AML-193 (cell line): Measurements from ENCODE around the gene CD300LB.
"Not testable (repeated sequence)": the region's sequence is repeated elsewhere in the genome, so short reads cannot be mapped to it uniquely, and the experiment has no call there.

ENCODE experiments used
- DNase-seq, 2 experiments: peaks; one replicate each; lab custom pipeline; 2025; lab: John Stamatoyannopoulos, UW

Gene CD300LB

GRCh38 chr17:74531231-74531761, at the start of gene CD300LB:
TSS of gene CD300LB (minus strand) at chr17:74531475. CDS start at chr17:74531350, 125 bp downstream.
- DNase-seq: peak; percentile 67 to 75

GRCh38 chr17:74579900-74580299, 48.6 kb upstream of the CD300LB start:
- DNase-seq: no peak

DNA sequence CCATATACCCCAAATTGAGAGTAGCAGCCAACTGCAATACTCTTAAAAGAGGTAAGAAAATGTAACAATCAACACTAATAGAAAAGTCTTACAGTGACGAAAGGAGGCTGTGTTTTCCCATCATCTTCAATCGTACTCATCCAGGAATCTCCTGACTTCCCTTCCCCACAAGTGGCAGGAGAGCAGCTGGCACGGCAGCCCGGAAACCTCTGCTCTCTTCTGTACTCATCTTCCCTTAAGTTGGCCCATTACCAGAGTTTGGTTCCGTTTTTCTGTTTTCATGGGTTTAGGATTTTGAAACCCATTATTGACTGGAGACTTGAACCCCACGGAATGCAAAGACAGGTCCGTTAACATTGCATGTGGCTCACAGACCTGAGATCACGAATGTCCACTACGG, 47.7 kb upstream of the CD300LB start:
- DNase-seq: no peak

- DNase-seq: no peak
Measured at GRCh38 chr17:74574489-74575142, 43.3 kb upstream of the CD300LB start.

- not testable (repeated sequence) for DNase-seq
Measured at GRCh38 chr17:74573635-74574034, 42.4 kb upstream of the CD300LB start.

GRCh38 chr17:74573169-74573568, 41.9 kb upstream of the CD300LB start:
- no peak for DNase-seq

DNA sequence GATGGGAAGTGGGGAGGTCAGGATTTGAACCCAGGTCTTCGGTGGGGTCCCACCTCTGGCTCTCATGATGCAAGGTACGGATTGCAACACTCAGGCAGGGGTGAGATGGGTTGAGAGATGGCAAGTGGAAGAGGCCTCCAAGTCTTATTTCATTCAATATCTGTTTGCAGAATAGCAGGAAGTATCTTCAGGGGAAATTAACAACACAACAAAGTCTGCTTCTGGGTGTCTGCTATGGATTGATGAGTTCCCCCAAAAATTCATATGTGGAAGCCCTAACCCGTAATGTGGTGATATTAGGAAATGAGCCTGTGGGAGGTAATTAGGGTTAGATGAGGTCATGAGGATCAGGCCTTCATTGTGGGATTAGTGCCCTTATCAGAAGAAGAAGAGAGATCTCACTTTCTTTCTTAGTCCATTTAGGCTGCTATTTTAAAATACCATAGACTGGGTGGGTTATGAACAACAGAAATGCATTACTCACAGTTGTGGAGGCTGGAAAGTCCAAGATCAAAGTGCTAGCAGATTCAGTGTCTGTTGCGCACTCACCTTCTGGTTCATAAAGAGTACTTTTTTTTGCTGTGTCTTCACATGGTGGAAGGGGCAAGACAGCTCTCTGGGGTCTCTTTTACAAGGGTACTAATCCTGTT, 40.5 kb upstream of the CD300LB start:
- DNase-seq: no peak

DNA sequence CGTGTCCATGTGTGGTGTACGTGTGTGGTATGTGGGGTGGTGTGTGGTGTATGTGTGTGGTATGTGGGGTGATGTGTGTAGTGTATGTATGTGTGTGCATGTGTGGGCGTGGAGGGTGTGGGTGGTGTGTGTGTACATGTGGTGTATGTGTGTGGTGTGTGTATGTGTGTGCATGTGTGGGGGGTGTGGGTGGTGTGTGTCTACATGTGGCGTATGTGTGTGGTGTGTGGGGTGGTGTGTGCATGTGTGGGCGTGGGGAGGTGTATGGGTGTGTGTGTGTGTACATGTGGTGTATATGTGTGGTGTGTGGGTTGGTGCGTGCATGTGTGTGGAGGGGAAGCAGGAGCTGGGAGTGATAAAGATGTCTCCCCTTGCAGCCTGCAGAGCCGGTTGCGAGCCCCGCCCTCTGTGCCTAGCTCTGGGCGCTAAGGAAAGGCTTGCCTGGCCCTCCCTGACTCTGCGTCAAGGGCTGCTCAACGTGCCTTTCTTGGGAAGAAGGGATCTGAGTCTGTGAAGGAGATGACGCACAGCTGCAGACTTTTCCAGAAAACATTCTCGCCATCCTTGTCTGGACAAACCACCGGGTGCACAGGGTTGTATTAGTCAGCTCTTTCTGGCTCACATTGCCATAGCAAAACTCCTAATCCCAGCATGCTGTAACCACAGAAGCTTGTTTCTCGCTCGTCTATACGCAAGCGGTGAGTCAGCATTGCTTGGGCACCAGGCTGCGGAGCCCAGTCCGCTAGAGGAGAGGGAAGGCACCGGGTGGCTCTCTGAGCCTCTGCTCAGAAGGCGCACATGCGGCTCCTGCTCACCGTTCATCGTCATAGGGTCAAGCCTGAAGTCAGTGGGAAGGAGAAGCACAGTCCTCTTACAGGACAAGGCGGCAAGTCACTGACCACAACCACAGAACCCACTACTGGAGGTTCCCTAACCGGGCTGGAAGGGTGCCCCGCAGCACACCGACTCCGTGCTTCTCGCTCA, 38.0 kb upstream of the CD300LB start:
- peak; percentile 85 to 96 for DNase-seq

GRCh38 chr17:74568106-74568873, 37.0 kb upstream of the CD300LB start:
- no peak for DNase-seq

GRCh38 chr17:74567397-74567796, 36.1 kb upstream of the CD300LB start, which contains the start of gene CD300H:
TSS of gene CD300H (minus strand) at chr17:74567509.
- no peak for DNase-seq

- peak; percentile 31 to 66 for DNase-seq
Measured at GRCh38 chr17:74566132-74566753, 35.0 kb upstream of the CD300LB start.

- no peak for DNase-seq
Measured at GRCh38 chr17:74565126-74565525, 33.9 kb upstream of the CD300LB start.

GRCh38 chr17:74563358-74563757, 32.1 kb upstream of the CD300LB start:
- DNase-seq: no peak

DNA sequence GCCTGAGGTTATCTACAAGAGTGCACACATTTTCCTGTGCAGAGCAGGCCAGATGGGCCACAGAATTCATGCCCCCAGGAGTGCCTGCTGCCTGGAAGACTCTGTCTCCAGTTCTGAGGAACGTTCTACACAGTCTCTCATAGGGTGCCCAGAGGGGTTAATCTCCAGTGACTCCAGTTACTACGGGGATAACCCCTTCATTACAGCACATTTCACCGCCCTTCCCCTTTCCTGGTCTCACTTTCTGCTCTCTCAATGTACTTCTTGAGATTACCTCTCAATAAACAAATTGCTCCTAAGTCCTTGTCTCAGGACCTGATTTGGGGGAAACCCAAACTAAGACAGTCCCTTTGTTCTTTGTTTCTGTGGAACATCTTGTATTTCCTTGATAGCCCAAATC, 30.3 kb upstream of the CD300LB start:
- DNase-seq: no peak

DNA sequence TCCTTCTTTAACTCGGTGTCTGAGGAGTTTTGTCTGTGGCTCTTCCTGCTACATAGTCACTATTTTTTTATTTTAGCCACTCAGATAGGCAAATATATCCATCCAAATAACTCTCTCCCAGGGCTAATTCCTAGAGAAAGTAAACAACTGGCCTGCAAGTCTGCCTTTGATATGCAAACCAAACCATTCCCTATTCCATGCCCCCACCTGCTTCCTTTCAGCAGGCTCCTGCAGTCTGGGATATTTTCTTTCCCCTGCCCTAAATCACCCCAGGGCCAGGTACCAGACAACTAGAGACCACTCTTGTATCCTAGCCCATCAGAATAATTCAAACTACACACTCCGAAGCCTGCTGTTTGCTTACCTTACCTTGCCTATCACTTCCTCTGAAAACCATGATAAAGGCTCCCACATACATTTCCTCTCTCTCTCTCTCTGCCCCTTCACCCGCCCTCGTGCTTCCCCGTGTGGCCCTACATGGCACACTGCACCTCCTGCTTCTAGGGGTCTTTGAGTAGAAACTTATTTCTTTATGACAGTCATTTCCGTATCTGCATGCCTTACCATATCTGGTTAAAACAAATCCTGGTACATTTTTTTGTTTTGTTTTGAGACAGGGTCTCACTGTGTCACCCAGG, 27.7 kb upstream of the CD300LB start:
- no peak for DNase-seq

- DNase-seq: not testable (repeated sequence)
Measured at GRCh38 chr17:74558402-74558801, 27.1 kb upstream of the CD300LB start.

DNA sequence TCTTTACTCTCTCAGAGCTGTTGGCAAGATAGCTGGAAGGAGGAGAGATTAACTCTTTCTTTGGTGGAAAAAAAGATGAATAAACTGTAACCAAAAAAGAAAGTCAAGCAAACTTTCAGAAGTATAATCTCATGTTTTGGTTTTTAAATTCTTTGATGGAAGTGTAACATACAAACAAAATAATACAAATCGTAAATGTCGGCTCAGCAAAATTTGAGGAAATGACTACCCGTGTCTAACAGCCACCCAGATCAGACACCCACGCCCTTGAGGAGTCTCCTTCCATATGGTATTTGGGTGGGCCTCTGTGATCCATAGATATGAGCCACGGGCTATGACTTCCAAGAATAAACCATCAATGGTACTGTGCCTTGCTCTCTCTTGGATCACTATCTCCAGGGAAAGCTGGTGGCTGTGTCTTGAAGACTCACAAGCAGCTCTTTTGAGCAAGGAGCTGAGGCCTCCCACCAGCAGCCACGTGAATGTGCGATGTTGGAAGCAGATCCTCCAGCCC, 24.2 kb upstream of the CD300LB start:
- no peak for DNase-seq

DNA sequence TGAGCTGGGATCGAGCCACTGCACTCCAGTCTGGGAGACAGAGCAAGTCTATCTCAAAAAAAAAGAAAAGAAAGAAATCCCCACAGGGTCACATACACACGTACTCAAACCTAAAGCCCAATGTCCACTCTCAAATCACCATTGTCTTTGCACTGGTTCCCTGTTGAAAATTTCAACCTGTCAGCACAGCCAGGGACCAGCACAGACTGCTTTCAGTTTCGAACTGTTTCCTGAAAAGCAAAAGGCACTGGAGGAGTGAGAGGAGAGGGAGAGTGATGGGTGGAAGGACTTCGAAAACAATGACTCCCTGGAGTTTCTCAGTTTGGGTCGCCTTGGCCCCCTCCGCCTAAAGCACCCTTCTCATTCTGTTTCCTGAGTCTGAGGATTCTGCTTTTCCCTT, 23.6 kb upstream of the CD300LB start:
- no peak for DNase-seq

DNA sequence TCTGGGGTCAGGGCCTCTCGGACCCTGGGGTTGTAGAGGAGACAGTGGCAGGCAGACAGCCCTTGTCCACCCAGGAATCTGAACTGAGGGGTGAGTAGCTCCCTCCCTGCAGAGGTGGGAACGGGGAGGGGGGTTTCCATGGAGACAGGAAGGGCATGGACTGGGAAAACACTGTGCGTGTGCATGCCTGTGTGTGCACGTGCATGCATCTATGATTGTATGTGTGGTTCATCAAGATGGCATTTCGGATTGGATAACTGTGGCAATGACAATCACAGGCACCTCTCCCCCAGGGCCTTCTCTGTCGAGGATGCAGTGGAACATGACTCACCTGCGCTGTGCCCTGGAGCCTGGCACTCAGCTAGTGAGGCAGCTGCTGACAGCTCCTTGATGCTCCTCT, 20.8 kb upstream of the CD300LB start:
- no peak for DNase-seq

DNA sequence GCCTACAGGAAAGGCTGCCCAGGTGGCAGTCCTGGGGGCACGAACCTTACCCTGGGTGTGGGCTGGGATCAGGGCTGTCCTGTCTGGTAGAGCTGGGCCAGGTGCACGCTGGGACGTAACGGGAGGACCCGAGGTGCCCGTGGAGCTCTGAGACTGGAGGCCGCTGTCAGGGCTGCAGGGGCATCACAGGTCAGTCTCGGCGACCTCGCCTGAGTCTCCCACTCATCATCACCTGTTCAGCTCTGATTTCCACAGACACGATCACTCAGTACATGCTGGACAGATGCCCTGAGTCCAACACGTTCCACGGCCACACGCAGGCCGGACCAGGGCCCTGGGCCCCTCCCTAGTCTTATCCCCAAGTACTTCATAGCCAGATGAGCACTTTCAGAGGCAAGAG, 19.3 kb upstream of the CD300LB start:
- DNase-seq: no peak
